ENCODE measurements around the gene ZNF175.

GRCh38 chr19:51627491-51628138, 56.5 kb downstream of the ZNF175 start:
- TF ChIP-seq MTA3 (IDR thresholded peaks at IDR 0.05; ENCODE audit: borderline replicate concordance) = no peak
- TF ChIP-seq POLR2G (IDR thresholded peaks at IDR 0.05; ENCODE audit: low read depth, low read length) = no peak
- no peak for TF ChIP-seq POLR2A (conservative IDR thresholded peaks at IDR 0.05)
- no peak for TF ChIP-seq CREB5 (CRISPR knock-in tag; IDR thresholded peaks at IDR 0.05)
- TF ChIP-seq FOXP4 (CRISPR knock-in tag; IDR thresholded peaks at IDR 0.05; ENCODE audit: borderline replicate concordance) = no peak
- no peak for TF ChIP-seq CTCF (IDR thresholded peaks at IDR 0.05 in 2 of 3, conservative IDR thresholded peaks at IDR 0.05 in 1 of 3; ENCODE audit: insufficient read depth in 2 of 3, low read depth in 1 of 3, low read length in 3 of 3)
- no peak for TF ChIP-seq TAF15 (IDR thresholded peaks at IDR 0.05; ENCODE audit: low read depth, low read length)
- TF ChIP-seq E2F1 (CRISPR knock-in tag; IDR thresholded peaks at IDR 0.05) = no peak
- no peak for TF ChIP-seq NR3C1 (CRISPR knock-in tag; IDR thresholded peaks at IDR 0.05)
- TF ChIP-seq EZH2 (IDR thresholded peaks at IDR 0.05; ENCODE audit: borderline replicate concordance, low read depth, low read length) = no peak
- TF ChIP-seq NFE2 (IDR thresholded peaks at IDR 0.05; ENCODE audit: low read depth) = no peak

All from K562 (cell line).